CD8-positive, alpha-beta memory T cell (primary cell): ENCODE data around the gene ZNF256. TPM values are rescaled to one million over a fixed set of nuclear protein-coding genes. Genes with fewer than 3 reads are reported as not detected.

Experiments
- polyA plus RNA-seq: library from polyadenylated mRNA; unstranded; fragments of 300-500 nt; fragmentation: Illumina TruSeq; gene quantifications from one replicate; pipeline ENCODE4 v1.2.3, GENCODE V29; 2021
- total RNA-seq, 2 experiments: library from RNA; stranded (reverse); gene quantifications; one replicate each; pipeline ENCODE4 v1.2.3, GENCODE V29; 2021

The ZNF256 gene
- total and polyA plus RNA-seq, 3 experiments from 2014 or later, result 4.5 to 8.8 (median 7.2) TPM

Other genes with a start within 250 kb of the ZNF256 start
- 1 to 10 TPM; 6.5 to 7.7 TPM for gene ZNF154, start 238.5 kb downstream of the ZNF256 start, total RNA-seq
- 2.2 TPM for gene ZNF154, start 238.5 kb downstream of the ZNF256 start, polyA plus RNA-seq
- 10 to 100 TPM; 10.6 to 11.0 TPM for gene ZNF671, start 220.1 kb downstream of the ZNF256 start, total RNA-seq
- gene ZNF671, start 220.1 kb downstream of the ZNF256 start, polyA plus RNA-seq, result 24.3 TPM
- 10 to 100 TPM; 13.3 to 17.2 TPM for gene ZNF776, start 200.9 kb downstream of the ZNF256 start, total RNA-seq
- gene ZNF776, start 200.9 kb downstream of the ZNF256 start, polyA plus RNA-seq, result 7.0 TPM
- gene ZNF586, start 178.0 kb downstream of the ZNF256 start, total RNA-seq, result 10 to 100 TPM; 15.6 to 17.1 TPM
- gene ZNF586, start 178.0 kb downstream of the ZNF256 start, polyA plus RNA-seq, result 18.6 TPM
- gene ZNF552, start 132.8 kb downstream of the ZNF256 start, total RNA-seq, result 10 to 100 TPM in 1 of 2 experiments, 1 to 10 TPM in 1; 7.2 to 10.6 TPM
- 11.3 TPM for gene ZNF552, start 132.8 kb downstream of the ZNF256 start, polyA plus RNA-seq
- gene ZNF587B, start 117.4 kb downstream of the ZNF256 start, total RNA-seq, result 10 to 100 TPM; 24.8 to 25.4 TPM
- 1.4 TPM for gene ZNF587B, start 117.4 kb downstream of the ZNF256 start, polyA plus RNA-seq
- gene ZNF587, start 97.8 kb downstream of the ZNF256 start, total RNA-seq, result 10 to 100 TPM; 24.2 to 27.2 TPM
- gene ZNF587, start 97.8 kb downstream of the ZNF256 start, polyA plus RNA-seq, result 4.8 TPM
- 10 to 100 TPM; 38.5 to 38.7 TPM for gene ZNF814, start 58.7 kb downstream of the ZNF256 start, total RNA-seq
- 21.2 TPM for gene ZNF814, start 58.7 kb downstream of the ZNF256 start, polyA plus RNA-seq
- 10 to 100 TPM; 15.8 to 16.8 TPM for gene ZNF417, start 31.1 kb downstream of the ZNF256 start, total RNA-seq
- gene ZNF417, start 31.1 kb downstream of the ZNF256 start, polyA plus RNA-seq, result 4.4 TPM
- gene ZNF418, start 12.3 kb downstream of the ZNF256 start, total RNA-seq, result 1 to 10 TPM; 5.1 to 6.7 TPM
- gene ZNF418, start 12.3 kb downstream of the ZNF256 start, polyA plus RNA-seq, result 3.3 TPM
- gene C19orf18, start 26.8 kb upstream of the ZNF256 start, total RNA-seq, result under 1 TPM in 1 of 2 experiments, not detected in 1; 0.33 TPM
- 0.41 TPM for gene C19orf18, start 26.8 kb upstream of the ZNF256 start, polyA plus RNA-seq
- 1 to 10 TPM; 8.2 to 8.7 TPM for gene ZNF606, start 55.1 kb upstream of the ZNF256 start, total RNA-seq
- gene ZNF606, start 55.1 kb upstream of the ZNF256 start, polyA plus RNA-seq, result 3.9 TPM
- gene ZSCAN1, start 86.3 kb upstream of the ZNF256 start, total RNA-seq, result not detected
- not detected for gene ZSCAN1, start 86.3 kb upstream of the ZNF256 start, polyA plus RNA-seq
- 1 to 10 TPM; 1.0 to 1.4 TPM for gene ZNF135, start 111.6 kb upstream of the ZNF256 start, total RNA-seq
- gene ZNF135, start 111.6 kb upstream of the ZNF256 start, polyA plus RNA-seq, result 1.4 TPM
- gene ZSCAN18, start 150.5 kb upstream of the ZNF256 start, total RNA-seq, result 10 to 100 TPM; 22.4 to 24.0 TPM
- gene ZSCAN18, start 150.5 kb upstream of the ZNF256 start, polyA plus RNA-seq, result 21.4 TPM
- 1 to 10 TPM; 8.7 to 9.1 TPM for gene ZNF329, start 203.1 kb upstream of the ZNF256 start, total RNA-seq
- gene ZNF329, start 203.1 kb upstream of the ZNF256 start, polyA plus RNA-seq, result 10.3 TPM
- 10 to 100 TPM; 23.4 to 25.9 TPM for gene ZNF274, start 235.4 kb upstream of the ZNF256 start, total RNA-seq
- gene ZNF274, start 235.4 kb upstream of the ZNF256 start, polyA plus RNA-seq, result 32.0 TPM